H1 (cell line): Measurements from ENCODE around the gene F13B.

ENCODE experiments used
- CREB1 ChIP-seq: IDR thresholded peaks from 2 replicates; pipeline ENCODE4 v1.6.1; 2012; ENCODE audit warnings: inconsistent platforms
- GABPA ChIP-seq: IDR thresholded peaks from 2 replicates; pipeline ENCODE4 v1.6.1; 2011; ENCODE audit warnings: mild to moderate bottlenecking, low read length, moderate library complexity, borderline replicate concordance; ENCODE audit not compliant: insufficient read depth
- JUN ChIP-seq: IDR thresholded peaks from 2 replicates; pipeline ENCODE4 v1.6.1; 2011; ENCODE audit warnings: low read depth, mild to moderate bottlenecking, improper control_type of control experiment, low read length
- POLR2A ChIP-seq, 2 experiments: IDR thresholded peaks; 1 replicate in 1 of 2; 2 replicates in 1 of 2; pipeline ENCODE4 v1.6.1; 2011; ENCODE audit warnings: low read depth in 2 of 2, low read length in 2 of 2, mild to moderate bottlenecking in 2 of 2; ENCODE audit errors: control extremely low read depth in 1 of 2
- RXRA ChIP-seq: IDR thresholded peaks from 2 replicates; pipeline ENCODE4 v1.6.1; 2011; ENCODE audit warnings: low read depth, mild to moderate bottlenecking, low read length, moderate library complexity; ENCODE audit not compliant: insufficient read depth
- SIN3A ChIP-seq, 2 experiments: IDR thresholded peaks in 1 of 2; conservative IDR thresholded peaks in 1 of 2; 2 replicates each; pipeline ENCODE4 v1.6.1; 2011 to 2012; ENCODE audit warnings: low read length in 2 of 2, improper control_type of control experiment in 1 of 2, low read depth in 1 of 2, mild to moderate bottlenecking in 1 of 2
- TAF1 ChIP-seq: IDR thresholded peaks from 2 replicates; pipeline ENCODE4 v1.6.1; 2011; ENCODE audit warnings: mild to moderate bottlenecking, low read depth, low read length
- TF ChIP-seq, protein P1 (sequence below): IDR thresholded peaks from 2 replicates; pipeline ENCODE4 v1.6.1; 2011; ENCODE audit warnings: low read length, improper control_type of control experiment
- TF ChIP-seq, protein P2 (sequence below), 3 experiments: IDR thresholded peaks; 1 replicate in 2 of 3; 2 replicates in 1 of 3; pipeline versions ENCODE4 v1.5.1 to v1.6.1; 2011; ENCODE audit warnings: low read length in 3 of 3, mild to moderate bottlenecking in 3 of 3, inconsistent platforms in 2 of 3, low read depth in 1 of 3, moderate library complexity in 1 of 3; ENCODE audit not compliant: insufficient read depth in 1 of 3; ENCODE audit errors: control extremely low read depth in 1 of 3

DNA sequence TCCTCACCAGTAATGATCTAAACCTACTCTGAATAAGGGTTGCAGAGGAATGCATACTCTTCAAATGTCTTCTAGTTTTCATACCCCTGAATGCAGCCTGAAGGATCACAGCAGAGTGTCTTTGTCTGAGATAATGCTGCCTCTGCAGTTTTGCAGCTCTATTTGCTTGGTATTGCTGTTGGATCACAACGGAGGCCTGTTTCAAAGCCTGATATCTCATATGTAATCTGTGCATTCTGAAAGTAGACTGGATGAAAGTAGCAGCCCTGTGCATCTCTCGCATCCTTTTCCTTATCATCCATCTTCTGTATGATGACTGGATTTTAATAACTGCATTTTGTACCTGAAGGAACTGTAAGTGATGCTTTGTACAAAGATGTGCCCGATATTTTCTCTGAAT lies 34.9 kb upstream of the F13B start:
- TF ChIP-seq, protein P1, sequence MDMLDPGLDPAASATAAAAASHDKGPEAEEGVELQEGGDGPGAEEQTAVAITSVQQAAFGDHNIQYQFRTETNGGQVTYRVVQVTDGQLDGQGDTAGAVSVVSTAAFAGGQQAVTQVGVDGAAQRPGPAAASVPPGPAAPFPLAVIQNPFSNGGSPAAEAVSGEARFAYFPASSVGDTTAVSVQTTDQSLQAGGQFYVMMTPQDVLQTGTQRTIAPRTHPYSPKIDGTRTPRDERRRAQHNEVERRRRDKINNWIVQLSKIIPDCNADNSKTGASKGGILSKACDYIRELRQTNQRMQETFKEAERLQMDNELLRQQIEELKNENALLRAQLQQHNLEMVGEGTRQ: no peak
- TF ChIP-seq, protein P2, sequence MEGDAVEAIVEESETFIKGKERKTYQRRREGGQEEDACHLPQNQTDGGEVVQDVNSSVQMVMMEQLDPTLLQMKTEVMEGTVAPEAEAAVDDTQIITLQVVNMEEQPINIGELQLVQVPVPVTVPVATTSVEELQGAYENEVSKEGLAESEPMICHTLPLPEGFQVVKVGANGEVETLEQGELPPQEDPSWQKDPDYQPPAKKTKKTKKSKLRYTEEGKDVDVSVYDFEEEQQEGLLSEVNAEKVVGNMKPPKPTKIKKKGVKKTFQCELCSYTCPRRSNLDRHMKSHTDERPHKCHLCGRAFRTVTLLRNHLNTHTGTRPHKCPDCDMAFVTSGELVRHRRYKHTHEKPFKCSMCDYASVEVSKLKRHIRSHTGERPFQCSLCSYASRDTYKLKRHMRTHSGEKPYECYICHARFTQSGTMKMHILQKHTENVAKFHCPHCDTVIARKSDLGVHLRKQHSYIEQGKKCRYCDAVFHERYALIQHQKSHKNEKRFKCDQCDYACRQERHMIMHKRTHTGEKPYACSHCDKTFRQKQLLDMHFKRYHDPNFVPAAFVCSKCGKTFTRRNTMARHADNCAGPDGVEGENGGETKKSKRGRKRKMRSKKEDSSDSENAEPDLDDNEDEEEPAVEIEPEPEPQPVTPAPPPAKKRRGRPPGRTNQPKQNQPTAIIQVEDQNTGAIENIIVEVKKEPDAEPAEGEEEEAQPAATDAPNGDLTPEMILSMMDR (IDR thresholded peaks at IDR 0.05; ENCODE audit: control extremely low read depth in 1 of 3, insufficient read depth in 1 of 3, low read depth in 1 of 3, low read length in 3 of 3): no peak
- TF ChIP-seq RXRA (no peak), GABPA (no peak), SIN3A (conservative IDR thresholded peaks at IDR 0.05 in 1 of 2, IDR thresholded peaks at IDR 0.05 in 1 of 2; ENCODE audit: low read depth in 1 of 2, low read length in 2 of 2) (no peak), CREB1 (no peak), POLR2A (IDR thresholded peaks at IDR 0.05; ENCODE audit: control extremely low read depth in 1 of 2, low read depth in 2 of 2, low read length in 2 of 2) (no peak), JUN (no peak), TAF1 (no peak)
